CD4-positive, alpha-beta T cell treated with Interleukin-15 for 1 hour (primary cell): ENCODE measurements around the gene LRP2BP.
"Not testable (repeated sequence)": the region's sequence is repeated elsewhere in the genome, so short reads cannot be mapped to it uniquely, and the experiment has no call there.

Experiments
- DNase-seq: peaks from one replicate; pipeline ENCODE4 v3.0.0-alpha.2; 2020

Gene LRP2BP

GRCh38 chr4:185322803-185323202 is 72.9 kb downstream of the LRP2BP start:
- no peak for DNase-seq

GRCh38 chr4:185318679-185319078 is 77.0 kb downstream of the LRP2BP start:
- DNase-seq: no peak

- DNase-seq: no peak
Observed at GRCh38 chr4:185317880-185318279, 77.8 kb downstream of the LRP2BP start.

- not testable (repeated sequence) for DNase-seq
Observed at GRCh38 chr4:185317462-185317861, 78.3 kb downstream of the LRP2BP start.
